HG03558 (cell line): ENCODE results near the gene TGM2.

Experiments used
- ATAC-seq: cut with Tn5 transposase; IDR thresholded peaks from one replicate; pipeline ENCODE4 v1.9.1; 2021; ENCODE audit warnings: moderate number of reproducible peaks; ENCODE audit not compliant: unreplicated experiment; ENCODE audit errors: extremely low read depth

The TGM2 gene

DNA sequence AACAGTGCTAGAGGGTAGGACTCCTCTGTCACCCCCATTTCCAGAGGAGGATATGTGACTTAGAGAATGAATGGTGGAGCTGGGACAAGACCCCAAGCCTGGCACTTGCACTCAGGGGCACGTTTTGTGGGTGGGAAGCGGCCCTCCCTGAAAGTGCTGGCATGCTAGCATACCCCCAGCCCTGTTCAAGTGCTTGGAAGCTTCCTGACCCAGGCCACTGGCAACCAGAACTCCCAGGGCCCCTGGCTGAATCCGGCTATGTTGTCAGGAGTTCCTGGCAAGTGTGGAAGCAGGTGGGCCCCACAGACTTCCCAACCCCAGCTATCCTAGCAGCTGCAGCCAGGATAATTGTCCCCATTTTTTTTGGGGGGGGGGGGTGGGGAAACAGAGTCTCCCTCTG is 35.6 kb upstream of the TGM2 start:
- no peak for ATAC-seq

DNA sequence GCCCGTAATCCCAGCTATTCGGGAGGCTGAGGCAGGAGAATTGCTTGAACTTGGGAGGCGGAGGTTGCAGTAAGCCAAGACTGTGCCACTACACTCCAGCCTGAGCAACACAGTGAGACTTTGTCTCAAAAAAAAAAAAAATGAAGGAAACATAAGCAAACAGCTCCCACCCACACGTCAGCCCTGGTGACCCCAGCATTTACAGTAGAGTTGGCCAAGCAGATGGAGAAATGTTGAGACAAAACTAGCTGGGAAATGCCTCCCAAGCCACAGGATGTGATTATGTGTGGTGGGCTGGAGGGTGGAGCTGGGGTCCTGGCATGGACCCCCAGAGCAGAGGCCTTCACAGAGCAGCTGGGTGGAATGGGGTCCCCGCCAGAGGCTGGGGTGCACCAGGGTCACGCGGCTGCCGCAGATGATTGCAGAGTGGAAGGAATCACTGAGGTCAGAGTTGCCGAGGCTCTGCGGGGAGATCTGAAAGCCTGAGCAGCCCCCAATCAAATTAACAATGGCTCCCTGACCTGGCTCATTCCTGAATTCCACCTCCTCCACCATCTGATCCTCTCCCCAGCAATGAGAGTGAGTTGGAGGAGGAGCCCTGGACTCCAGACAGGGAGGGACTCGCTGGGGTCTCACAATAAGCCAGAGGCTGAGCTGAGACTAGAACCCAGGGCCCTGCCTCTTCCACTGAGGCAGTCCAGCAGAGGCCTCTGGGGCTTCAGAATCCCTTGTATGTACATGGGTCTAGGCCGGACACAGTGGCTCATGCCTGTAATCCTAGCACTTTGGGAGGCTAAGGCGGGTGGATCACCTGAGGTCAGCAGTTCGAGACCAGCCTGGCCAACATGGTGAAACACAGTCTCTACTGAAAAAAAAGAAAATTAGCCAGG is 34.7 kb upstream of the TGM2 start:
- no peak for ATAC-seq

DNA sequence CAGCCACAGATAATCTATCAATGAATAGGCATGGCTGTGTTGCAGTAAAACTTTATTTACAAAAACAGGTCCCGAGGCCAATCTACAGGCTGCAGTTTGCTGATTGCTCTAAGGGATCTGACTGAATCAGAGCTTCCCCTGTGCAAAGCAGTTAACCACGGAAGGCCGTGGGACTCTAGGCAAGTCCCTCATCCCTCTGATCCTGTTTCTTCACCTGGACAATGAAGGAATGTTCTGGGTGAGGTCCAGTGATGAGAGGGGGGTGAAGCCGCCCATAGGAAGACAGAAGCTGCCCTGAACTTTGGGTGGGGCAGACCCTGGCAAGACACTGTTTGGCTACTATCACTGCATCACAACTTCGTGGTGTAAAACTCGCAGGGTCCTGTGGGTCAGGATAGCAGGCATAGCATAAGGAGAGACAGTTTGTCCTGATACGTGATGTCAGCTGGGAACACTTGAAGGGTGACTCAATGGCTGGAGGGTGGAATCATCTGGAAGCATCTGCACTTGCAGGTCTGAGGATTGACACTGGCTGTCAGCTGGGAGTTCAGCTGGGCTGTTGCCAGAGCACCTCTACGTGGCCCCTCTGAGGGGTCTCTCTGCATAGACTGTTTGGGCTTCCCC is 33.3 kb upstream of the TGM2 start:
- ATAC-seq, result no peak

DNA sequence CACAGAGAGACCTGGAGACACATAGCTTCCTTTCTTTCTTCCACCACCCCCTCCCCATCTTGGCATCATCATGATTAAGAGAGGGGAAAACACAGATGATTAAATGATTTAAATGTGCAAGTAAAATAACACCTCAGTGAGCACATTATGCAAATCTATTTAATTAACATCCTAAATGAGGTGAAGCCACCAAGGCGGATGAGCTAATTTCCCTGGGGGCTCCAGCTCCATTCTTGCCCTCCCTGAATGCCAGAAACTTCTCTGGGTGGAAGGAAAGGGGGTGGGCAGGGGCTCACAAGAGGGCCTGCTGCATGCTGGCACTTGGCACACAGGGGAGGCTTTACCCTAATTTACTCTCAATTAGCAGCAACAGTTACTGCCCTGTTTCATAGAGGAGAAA is 32.5 kb upstream of the TGM2 start:
- no peak for ATAC-seq

DNA sequence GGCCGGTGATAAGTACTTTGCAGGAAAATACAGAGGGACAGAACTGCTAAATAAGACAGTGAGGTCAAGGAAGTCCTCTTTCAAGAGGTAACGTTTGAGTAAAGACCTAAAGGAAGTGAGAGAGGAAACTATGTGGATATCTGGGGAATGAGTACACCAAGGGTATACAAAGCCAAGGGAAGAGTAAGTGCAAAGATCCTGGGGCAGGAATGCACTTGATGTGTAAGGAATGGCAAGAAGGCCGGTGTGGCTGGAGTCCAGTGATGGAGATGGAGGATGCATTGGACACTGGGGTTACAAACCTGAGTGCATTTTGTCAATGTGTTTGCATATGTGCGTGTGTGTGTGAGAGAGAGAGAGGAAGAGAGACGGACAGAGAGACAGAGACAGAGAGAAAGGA is 32.1 kb upstream of the TGM2 start:
- ATAC-seq, result no peak

DNA sequence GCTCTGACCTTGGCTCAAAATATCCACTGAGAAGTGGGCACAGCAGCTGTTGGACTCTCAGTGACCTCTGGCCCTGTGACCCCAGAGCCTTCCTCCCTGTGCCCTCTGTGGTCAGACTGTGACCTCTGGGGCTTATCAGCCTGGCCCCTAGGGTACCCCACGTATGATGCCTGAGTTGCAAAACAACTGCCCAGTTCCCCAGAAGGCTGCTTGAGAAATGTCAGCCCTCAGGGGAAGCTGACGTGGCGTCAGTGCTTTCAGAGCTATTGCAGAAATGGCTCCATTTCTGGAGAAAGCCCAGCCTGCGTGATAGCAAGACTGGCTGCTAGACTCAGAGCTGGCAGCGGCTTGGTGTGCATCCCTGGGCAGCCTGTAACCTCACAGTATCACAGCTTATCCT is 31.5 kb upstream of the TGM2 start:
- ATAC-seq, result no peak

DNA sequence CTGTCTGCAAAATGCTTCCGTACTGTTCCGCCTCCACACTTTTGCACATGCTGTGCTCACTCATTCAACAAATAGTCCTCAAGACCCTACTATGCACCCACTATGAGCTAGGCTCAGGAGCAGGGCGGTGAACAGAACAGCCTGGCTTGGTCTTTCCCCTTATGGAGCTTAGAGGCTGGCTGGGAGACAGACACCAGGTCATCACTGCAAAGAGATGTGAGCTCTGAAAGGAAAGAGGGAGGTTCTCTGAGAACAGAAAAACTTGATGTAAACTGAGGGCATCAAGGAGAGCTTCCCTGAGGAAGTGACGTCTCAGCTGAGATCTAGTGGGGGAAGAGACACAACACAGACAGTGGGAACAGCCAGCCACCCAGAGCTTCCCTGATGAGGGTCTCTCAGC is 31.0 kb upstream of the TGM2 start:
- no peak for ATAC-seq

DNA sequence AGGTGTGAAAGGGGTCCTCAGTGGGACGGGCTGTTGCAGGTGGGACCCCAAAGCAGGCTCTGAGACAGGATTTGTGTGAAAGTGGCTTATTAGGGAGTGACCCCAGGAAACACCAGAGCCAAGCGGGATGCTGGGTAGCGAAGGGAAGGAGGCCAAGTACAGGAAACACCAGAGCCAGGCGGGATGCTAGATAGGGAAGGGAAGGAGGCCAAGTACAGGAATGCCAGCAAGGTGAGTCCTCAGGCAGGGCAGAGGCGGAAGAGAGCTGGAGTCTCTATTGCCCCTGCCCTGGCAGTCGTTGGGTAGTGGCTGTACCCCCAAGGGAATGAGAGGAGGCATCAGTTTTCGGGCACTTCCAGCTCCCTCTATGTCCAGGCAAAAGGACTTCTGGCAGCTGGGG is 30.5 kb upstream of the TGM2 start:
- ATAC-seq, result no peak

DNA sequence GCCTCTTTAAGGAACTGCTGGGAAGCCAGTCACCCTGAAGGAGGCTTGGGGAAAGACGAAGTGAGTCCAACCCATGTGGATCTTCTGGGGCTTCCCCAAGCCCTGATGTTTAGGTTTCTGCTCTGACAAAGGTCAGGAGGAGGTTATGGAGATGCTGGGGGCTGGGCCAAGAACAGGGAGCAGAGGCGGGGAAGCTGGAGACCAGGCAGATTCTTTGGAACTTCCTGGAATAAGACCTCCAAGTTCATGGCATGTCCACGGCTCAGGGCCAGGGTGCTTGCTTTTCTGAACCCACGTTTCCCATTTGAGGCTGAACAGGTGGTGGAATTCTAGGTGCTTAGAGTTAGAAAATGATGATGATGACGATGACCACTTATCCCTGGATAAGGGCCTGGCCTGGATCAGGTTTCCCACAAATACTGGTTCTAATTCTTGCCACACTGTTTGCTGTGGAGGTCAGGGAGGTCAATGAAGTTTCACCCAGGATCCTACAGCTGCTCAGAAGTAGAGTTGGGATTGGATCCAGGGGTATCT is 30.0 kb upstream of the TGM2 start:
- ATAC-seq, result no peak

DNA sequence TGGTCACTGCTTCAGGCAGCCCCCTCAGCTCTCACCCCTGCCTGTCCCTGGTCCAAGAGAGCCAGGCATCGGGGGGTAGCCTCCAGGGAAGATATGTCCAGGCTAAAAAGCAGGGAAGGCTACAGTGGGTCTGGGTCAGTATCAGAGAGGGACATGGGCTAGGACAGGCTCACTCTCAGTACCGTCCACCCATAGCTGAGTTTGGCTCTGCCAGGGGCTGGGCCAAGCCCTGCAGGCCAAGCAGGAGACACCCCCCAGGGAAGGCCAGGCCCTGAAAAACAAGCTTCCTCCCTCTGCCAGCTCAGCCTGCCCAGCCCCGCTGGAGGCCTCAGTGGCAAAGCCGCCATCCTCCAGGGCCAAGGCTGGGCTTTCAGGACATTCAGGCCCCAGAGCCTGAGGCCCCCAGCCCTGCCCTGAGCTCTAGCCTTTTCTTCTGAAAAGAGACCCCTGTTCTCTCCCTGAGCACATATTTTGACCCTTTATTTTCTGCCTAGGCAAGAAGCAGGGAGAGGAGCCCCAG is 28.6 kb upstream of the TGM2 start:
- ATAC-seq, result no peak

DNA sequence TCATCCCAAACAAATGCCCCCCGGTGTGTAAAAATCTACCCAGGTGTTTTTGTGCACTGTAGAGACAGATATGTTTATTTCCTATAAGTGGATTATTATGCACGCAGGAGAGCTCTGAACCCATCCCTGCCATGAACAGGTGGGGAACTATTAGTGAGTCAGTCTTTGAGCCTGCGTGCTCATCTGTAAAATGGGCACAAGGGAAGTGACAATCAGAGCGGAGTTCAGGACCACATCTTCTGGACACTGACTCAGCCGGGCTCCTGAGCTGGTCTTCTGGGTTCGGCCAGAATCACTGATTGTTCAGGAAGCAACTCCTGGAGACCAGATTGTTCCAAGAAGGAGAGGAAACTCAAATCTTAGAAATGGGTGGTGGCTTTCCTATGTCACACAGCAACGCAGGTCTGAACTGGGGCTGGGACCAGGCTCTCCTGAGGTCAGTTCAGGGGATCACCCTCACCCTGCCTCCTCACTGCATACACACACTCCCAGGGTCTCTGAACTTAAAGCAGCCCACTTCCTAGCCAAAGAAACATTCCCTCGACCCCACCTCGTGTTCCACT is 27.3 kb upstream of the TGM2 start:
- no peak for ATAC-seq

DNA sequence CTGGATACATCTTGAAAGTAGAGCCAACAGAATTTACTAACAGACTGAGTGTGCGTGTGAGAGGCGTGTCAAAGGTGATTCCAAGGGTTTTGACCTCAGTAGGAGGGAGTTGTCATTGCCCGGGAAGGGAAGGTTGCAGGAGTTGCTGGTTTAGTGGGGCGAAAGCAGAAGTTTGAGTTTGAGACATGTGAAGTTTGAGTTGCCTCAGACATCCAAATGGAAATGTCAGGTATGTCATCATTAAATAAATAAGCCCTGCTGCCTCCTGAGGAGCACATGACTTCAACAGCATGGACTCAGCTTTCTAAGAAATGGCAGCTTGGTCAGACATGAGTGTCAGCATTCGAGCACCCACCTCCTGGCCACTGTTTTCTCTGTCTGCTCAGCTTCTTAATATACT is 26.6 kb upstream of the TGM2 start:
- no peak for ATAC-seq

DNA sequence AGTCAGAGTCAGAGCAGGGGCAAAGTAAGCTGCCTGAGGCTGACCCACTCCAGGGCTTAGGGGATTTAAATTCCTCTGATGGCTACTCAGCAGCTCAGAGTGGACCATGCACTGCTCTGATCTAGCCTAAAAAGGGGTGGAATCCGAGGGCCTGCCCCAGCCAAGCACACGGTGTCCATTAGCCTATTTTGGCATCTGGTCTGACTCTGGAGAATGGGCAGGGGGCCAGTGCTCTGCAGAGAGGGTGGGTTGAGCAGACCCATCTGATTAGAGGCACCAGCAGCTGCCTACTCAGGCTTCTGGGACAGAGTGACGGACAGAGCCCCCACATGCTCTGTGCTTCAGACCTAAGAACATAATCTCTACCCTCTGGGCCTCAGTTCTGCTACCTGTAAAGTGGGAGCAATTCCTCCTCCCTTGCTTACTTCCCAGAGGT is 25.9 kb upstream of the TGM2 start:
- ATAC-seq, result no peak

DNA sequence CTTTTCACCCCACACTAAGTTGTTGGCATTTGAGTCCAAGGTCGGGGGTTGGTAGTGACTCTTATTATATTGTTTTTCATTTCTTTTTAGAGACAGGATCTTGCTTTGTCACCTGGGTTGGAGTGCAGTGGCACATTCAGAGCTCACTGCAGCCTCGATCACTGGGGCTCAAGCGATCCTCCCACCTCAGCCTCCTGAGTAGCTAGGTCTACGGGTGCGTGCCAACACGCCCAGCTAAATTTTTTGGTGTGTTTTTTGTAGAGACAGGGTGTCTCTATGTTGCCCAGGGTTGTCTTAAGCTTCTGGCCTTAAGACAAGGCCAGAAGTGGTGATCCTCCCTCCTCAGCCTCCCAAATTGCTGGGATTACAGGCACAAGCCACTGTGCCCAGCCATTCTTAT is 25.1 kb upstream of the TGM2 start:
- no peak for ATAC-seq

DNA sequence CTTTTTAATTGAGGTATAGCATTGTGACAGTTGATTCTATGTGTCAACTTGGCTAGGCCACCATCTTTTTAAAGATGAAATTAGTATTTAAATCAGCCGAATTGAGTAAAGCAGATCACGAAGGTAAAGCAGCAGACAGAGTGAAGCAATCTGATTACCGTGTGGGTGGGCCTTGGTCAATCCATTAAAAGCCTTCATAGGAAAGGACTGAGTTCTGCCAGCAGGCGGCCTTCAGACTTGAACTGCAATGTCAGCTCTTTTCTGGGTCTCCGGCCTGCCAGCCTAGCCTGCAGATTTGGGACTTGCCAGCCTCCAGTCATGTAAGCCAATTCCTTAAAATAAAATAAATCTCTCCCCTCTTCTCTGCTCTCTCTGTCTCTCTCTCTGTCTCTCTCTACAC is 22.4 kb upstream of the TGM2 start:
- no peak for ATAC-seq

DNA sequence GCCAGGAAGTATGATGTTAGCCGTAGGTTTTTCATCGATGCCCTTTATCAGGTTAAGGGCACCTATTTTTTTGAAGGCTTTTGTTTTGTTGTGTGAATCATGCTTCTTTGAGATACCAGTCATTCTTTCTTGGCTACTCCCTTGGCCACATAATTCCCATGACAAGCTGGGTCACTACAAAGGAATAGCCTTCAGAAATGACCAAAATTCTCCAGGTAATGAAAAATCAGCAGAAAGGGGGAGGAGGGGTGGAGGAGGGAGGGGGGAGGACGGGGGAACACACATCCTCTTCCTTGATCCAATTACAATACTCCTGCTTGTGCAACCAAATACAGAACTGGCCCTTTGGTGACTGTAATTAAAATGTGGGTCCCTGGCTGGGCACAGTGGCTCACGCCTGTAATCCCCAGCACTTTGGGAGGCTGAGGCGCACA is 21.7 kb upstream of the TGM2 start:
- ATAC-seq, result no peak

DNA sequence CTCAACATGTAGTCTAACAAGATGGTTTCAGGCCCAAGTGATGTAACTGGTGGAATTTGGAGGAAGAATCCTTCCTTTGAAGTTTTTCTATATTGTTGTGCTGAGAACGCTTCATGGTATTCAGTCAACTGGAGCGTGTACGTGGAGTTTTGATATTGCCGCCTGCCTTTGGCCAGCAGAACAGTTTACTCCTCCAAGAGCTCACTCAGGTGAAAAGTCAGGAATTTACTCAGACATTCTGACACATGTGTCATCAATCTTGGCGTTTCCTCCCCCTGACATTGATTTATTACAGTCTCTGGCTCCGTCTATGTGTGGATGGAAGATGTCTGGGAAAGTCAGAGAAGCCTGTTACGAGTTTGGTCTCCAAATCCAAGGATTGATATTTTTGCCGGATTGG is 19.0 kb upstream of the TGM2 start:
- ATAC-seq, result no peak

DNA sequence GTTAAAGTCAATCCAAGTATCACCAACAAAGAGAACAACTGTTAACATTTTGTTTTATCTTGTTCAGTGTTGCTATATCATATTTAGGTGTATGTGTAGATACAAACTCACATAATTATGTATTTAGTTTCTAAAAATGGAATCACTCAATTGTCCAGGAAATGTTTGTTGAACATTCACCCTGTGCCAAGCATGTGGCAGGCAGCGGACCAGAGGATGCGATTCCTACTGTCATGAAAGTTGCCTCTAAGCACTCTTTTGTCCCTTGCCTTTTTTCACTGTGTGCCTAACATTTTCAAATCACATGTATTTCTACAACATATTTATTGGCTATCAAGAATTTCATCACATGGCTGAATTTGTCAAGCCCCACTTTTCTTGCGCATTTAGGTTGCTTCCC is 16.9 kb upstream of the TGM2 start:
- no peak for ATAC-seq

DNA sequence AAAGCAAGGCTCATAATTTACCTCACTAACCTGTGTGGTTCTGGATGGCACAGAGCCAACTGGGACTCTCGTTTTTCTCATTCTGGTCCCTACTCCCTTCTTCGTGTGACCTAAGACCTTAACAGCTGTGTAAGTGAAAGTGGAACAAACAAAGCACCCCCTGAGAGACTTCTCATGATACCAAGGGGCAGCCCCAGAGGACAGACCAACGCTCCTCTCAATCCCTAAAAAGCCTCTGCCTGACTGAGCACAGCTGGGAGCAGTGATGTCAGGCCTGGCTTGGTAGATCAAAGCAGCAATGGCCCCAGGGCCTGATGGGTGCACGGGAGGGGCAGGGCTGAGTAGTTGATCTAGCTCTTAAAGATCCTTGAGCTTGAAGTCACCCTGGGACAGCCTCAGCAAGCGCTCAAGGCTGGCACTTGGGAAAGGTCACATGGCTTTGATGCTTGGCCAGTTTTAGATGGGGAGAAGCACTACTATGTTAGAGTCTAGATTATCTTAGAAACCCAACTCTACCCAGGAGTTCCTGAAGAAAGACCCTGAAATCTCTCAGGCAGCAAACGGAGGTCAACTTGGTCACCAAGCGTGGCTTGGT is 16.2 kb upstream of the TGM2 start:
- ATAC-seq, result peak; percentile 81

DNA sequence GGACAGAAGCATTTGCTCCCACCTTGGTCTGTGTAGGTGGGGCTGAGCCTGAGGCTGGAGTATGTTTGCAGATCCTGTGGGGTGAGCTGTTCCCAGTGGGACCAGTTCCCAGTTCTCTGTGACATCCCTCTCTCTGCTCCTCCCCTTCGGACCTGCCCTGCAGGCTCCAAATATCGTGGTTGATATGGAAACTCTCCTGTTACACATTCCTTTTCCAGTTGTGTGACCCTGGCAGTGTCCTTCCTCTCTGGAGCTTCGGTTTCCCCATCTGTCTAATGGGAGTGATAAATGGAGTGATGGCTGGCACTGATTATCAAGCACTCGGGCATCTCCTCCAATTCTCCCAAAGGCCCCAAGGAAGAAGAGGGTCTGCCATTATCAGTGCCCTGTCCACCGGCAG is 15.7 kb upstream of the TGM2 start:
- ATAC-seq, result no peak

DNA sequence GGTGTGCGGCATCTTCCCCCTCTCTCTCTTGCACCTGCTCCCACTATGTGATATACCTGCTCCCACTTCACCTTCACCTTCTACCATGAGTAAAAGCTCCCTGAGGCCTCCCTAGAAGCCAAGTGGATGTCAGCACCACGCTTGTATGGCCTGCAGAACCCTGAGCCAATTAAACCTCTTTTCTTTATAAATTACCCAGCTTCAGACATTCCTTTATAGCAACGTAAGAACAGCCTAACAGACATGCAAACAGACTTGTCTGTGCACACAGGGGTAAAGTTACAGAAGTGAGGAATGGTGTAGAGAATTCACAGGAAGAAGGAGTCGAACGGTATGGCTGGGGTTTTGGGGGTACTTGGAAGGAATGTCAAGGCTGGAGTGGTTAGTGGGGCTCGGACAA is 14.8 kb upstream of the TGM2 start:
- ATAC-seq, result no peak
